Tongue (tissue), 2 donors: Measurements from ENCODE around the gene NPY1R. TPM values are rescaled to one million over a fixed set of nuclear protein-coding genes. Genes with fewer than 3 reads are reported as not detected.

Experiments used
- DNase-seq: peaks from one replicate; pipeline ENCODE4 v3.0.0-alpha.2; 2015
- total RNA-seq: library from RNA; depleted of rRNA; stranded (reverse); fragments of >200 nt; gene quantifications from one replicate; pipeline ENCODE4 v1.2.3, GENCODE V29; 2014

Gene NPY1R
- total RNA-seq, 1 donor from 2014 or later: 6.3 TPM

GRCh38 chr4:163279713-163280112 lies 52.7 kb downstream of the NPY1R start:
- DNase-seq: no peak

GRCh38 chr4:163274861-163275260 lies 57.5 kb downstream of the NPY1R start:
- no peak for DNase-seq

Other genes with a start within 250 kb of the NPY1R start
- 18.6 TPM for gene NAF1, start 165.7 kb downstream of the NPY1R start, total RNA-seq
- 0.41 TPM for gene NPY5R, start 11.3 kb upstream of the NPY1R start, total RNA-seq
- not detected for gene TKTL2, start 141.2 kb upstream of the NPY1R start, total RNA-seq
- gene TMA16, start 162.1 kb upstream of the NPY1R start, total RNA-seq: 40.6 TPM